Keratinocyte (primary cell): ENCODE results near the gene PAK3.

Experiments used
- CTCF ChIP-seq, 3 experiments: IDR thresholded peaks in 1 of 3; conservative IDR thresholded peaks in 1 of 3; optimal IDR thresholded peaks in 1 of 3; 2 replicates in 2 of 3; 3 replicates in 1 of 3; pipeline versions ENCODE3 to v1.5.1; 2011; ENCODE audit warnings: low read length in 3 of 3, mild to moderate bottlenecking in 3 of 3, moderate library complexity in 2 of 3, control low read depth in 1 of 3, inconsistent platforms in 1 of 3; ENCODE audit not compliant: insufficient read depth in 2 of 3; ENCODE audit errors: extremely low read depth in 1 of 3
- EZH2 ChIP-seq: IDR thresholded peaks from one replicate; pipeline ENCODE4 v1.6.1; 2012; ENCODE audit warnings: inconsistent platforms, mild to moderate bottlenecking, low read length, moderate library complexity

- TF ChIP-seq EZH2: no peak
- no peak for TF ChIP-seq CTCF (optimal IDR thresholded peaks at IDR 0.05 in 1 of 3, IDR thresholded peaks at IDR 0.05 in 1 of 3, conservative IDR thresholded peaks at IDR 0.05 in 1 of 3; ENCODE audit: extremely low read depth in 1 of 3, insufficient read depth in 2 of 3, low read length in 3 of 3)
Measured at GRCh38 chrX:111182997-111183396, 87.0 kb downstream of the PAK3 start.
